Tibial nerve (tissue), 4 donors: ENCODE data around the gene METTL23. TPM values are rescaled to one million over a fixed set of nuclear protein-coding genes. Genes with fewer than 3 reads are reported as not detected.
"Not testable (repeated sequence)": the region's sequence is repeated elsewhere in the genome, so short reads cannot be mapped to it uniquely, and the experiment has no call there.

Experiments
- DNase-seq, 2 donors: peaks; one replicate each; pipeline ENCODE4 v3.0.0-alpha.2; 2019; ENCODE audit warnings: low spot score in 2 of 2
- H3K27ac ChIP-seq, 4 donors: fragments of 200-600 bp; sonication (generic) in 3 of 4; one replicate each; pipeline ENCODE4 v1.5.1; 2017 to 2019; ENCODE audit warnings: mild to moderate bottlenecking in 1 of 4
- H3K27me3 ChIP-seq, 2 donors: fragments of 200-600 bp; sonication (generic) in 1 of 2; one replicate each; pipeline versions ENCODE4 v1.5.1 to v1.6.0; 2017 to 2019
- H3K36me3 ChIP-seq, 3 donors: fragments of 200-600 bp; sonication (generic); one replicate each; pipeline ENCODE4 v1.5.1; 2018 to 2019
- H3K4me1 ChIP-seq, 4 donors: fragments of 200-600 bp; sonication (generic) in 3 of 4; one replicate each; pipeline ENCODE4 v1.5.1; 2017 to 2019
- H3K4me3 ChIP-seq, 4 donors: fragments of 200-600 bp; sonication (generic) in 3 of 4; one replicate each; pipeline ENCODE4 v1.5.1; 2017 to 2019; ENCODE audit warnings: mild to moderate bottlenecking in 1 of 4, moderate library complexity in 1 of 4
- H3K9me3 ChIP-seq, 4 donors: fragments of 200-600 bp; sonication (generic) in 3 of 4; one replicate each; pipeline ENCODE4 v1.5.1; 2017 to 2019
- CTCF ChIP-seq, 5 experiments: fragments of 200-600 bp in 3 of 5; fragments of 450-650 bp in 2 of 5; sonication (generic) in 3 of 5; IDR thresholded peaks; one replicate each; pipeline ENCODE4 v1.5.1; 2016 to 2019; ENCODE audit warnings: antibody characterized with exemption in 5 of 5, mild to moderate bottlenecking in 3 of 5, moderate library complexity in 2 of 5
- EP300 ChIP-seq, 2 donors: sonication (generic); formaldehyde crosslinking; IDR thresholded peaks; one replicate each; pipeline ENCODE4 v1.6.1; 2017; ENCODE audit warnings: antibody characterized with exemption in 2 of 2, mild to moderate bottlenecking in 1 of 2
- POLR2A ChIP-seq, 2 donors: fragments of 450-650 bp; IDR thresholded peaks; one replicate each; pipeline ENCODE4 v1.6.1; 2017; ENCODE audit warnings: antibody characterized with exemption in 2 of 2, mild to moderate bottlenecking in 2 of 2, moderate library complexity in 2 of 2
- WGBS, 2 donors: methylation state at CpG; one replicate each; pipeline ENCODE4 v1.1.5; 2018; 5-methylcytosine and 5-hydroxymethylcytosine counted together
- total RNA-seq, 4 donors: library from RNA; depleted of rRNA; stranded (reverse); fragments of >200 nt; gene quantifications; one replicate each; pipeline ENCODE4 v1.1.0, GENCODE V29; 2016

The METTL23 gene
- total RNA-seq, 4 donors from 2014 or later: 27.8 to 50.2 (median 30.8) TPM

DNA sequence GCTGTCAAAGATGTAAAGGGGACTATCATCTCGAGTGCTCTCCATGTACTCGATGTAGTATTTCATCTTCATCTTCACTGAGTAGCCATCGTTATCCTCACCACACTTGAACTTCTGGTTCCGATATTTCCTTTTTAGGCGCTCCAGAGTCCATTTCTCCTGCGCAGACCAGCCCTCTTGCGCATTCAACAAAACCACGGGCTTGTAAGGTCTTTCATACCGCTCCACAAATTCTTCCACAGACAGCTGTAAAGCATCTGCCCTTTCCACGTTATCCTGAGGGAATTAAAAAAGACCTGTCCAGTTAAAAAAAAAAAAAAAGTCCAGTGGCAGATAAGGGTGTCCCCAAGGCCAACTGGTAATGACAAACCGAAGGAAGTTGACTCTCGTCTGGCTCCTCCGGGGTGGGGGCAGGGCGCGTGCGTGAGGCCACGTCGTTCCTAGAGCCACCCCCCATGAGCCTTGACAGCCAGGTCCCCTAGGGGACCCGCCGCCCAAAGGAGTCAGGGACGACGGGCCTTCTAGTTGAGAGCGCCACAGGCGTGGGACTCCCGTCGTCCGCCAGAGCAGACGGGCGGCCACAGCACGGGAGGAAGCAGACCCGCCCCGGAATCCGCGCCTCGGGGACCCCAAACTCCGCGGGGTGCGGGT lies 934 bp upstream of the METTL23 start:
- Histone ChIP-seq H3K9me3 (no peaks in the 10 kb centered on the region), H3K4me1 (peaks cover 0 to 73% (median 34%) of the 10 kb centered on the region in 4 donors), H3K27me3 (no peaks in the 10 kb centered on the region), H3K36me3 (peaks cover 3 to 54% (median 15%) of the 10 kb centered on the region in 3 donors), H3K4me3 (peak overlapping the region; percentile 65 to 90 (median 86)), H3K27ac (peak overlapping the region; percentile 95 to 100 (median 99))
- no peak for TF ChIP-seq CTCF (IDR thresholded peaks at IDR 0.05)
- no peak for TF ChIP-seq EP300 (IDR thresholded peaks at IDR 0.05)
- TF ChIP-seq POLR2A (IDR thresholded peaks at IDR 0.05): no peak
- WGBS, 2 donors: 9 to 14% methylated on average over 18 to 28 of the region's 38 CpGs
- peak; percentile 54 to 57 for DNase-seq

DNA sequence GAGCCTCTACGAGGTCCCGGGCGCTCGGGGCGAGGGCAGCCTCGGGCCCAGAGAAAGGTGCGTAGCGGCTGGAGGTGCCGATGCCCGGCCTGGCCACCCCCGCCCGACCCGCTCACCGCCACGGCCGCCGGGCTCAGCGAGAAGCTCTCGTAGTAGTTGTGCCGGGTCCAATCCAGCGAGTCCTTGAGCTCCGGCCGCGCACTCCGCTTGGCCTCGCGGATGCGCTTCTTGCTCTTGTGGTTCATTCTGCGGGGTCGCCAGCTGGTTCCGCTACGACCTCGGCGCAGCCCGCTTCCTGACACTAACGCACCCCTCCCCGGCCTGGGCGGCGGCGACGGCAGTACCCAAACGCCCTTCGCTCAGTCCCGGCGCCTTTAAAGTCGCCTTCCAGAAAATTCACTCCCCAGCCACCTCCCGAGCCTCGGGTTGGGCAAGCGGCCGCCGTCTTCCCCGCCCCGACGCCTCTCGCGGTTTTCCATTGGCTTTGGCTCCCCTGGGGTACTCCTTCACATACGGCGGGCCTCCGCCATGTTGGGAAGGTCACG lies 336 bp upstream of the METTL23 start, which contains the start of gene JMJD6:
Gene JMJD6, minus strand, starts transcription at position 376 of the 545 bp plus-strand sequence. Its CDS starts 131 bp downstream, at position 245.
- 1% methylated on average over 30 to 42 of the region's 60 CpGs for WGBS, 2 donors
- H3K27me3 ChIP-seq: no peaks in the 10 kb centered on the region
- peaks cover 0 to 75% (median 34%) of the 10 kb centered on the region in 4 donors for H3K4me1 ChIP-seq
- no peaks in the 10 kb centered on the region for H3K9me3 ChIP-seq
- peak; percentile 92 for DNase-seq
- TF ChIP-seq POLR2A (IDR thresholded peaks at IDR 0.05): peak; percentile 72 to 92
- peak; percentile 71 to 98 for TF ChIP-seq EP300 (IDR thresholded peaks at IDR 0.05)
- TF ChIP-seq CTCF (IDR thresholded peaks at IDR 0.05): peak in 1 of 5 experiments; percentile 14
- peak within 1 kb of the TSS; percentile 65 to 90 (median 86) for H3K4me3 ChIP-seq
- peaks cover 3 to 53% (median 11%) of the 10 kb centered on the region in 3 donors for H3K36me3 ChIP-seq
- H3K27ac ChIP-seq: peak within 1 kb of the TSS; percentile 95 to 100 (median 99)

DNA sequence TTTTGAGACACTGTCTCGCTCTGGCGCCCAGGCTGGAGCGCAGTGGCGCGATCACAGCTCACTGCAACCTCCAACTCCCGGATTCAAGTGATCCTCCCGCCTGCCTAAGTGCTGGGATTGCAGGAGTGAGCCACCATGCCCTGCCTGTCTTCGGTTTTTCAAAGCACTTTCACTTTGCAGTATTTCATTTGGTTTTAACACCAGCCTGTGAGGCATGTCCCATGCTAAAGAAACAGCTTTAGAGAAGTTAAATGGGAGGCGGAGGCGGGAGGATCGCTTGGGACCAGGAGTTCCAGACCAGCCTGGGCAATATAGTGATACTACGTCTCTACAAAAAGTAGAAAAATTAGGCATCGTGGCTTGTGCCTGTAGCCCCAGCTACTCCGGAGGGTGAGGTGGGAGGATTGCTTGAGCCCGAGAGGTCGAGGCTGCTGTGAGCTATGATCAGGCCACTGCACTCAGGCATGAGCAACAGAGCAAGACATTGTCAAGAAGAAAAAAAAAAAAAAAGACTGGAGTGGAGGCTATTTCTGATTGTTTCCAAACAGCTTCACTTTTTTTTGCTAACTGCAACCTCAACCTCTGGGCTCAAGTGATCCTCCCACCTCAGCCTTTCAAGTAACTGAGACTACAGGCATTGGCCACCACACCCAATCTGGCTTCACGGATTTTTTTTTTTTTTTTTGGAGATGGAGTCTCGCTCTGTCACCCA lies 1.3 kb downstream of the METTL23 start:
- Histone ChIP-seq H3K27me3 (no peaks in the 10 kb centered on the region), H3K4me1 (peaks cover 0 to 82% (median 37%) of the 10 kb centered on the region in 4 donors), H3K27ac (peak overlapping the region; percentile 95 to 100 (median 99)), H3K36me3 (peaks cover 3 to 53% (median 3%) of the 10 kb centered on the region in 3 donors), H3K9me3 (no peaks in the 10 kb centered on the region), H3K4me3 (peak overlapping the region; percentile 65 to 90 (median 86))
- WGBS, 2 donors: 45 to 51% methylated on average over 18 of the region's 18 CpGs
- TF ChIP-seq EP300 (IDR thresholded peaks at IDR 0.05): no peak
- no peak for TF ChIP-seq POLR2A (IDR thresholded peaks at IDR 0.05)
- TF ChIP-seq CTCF (IDR thresholded peaks at IDR 0.05): no peak
- no peak for DNase-seq

- Histone ChIP-seq H3K4me1 (peaks cover 0 to 86% (median 43%) of the 10 kb centered on the region in 4 donors), H3K36me3 (peaks cover 0 to 65% (median 13%) of the 10 kb centered on the region in 3 donors)
- not testable (repeated sequence) for H3K27ac ChIP-seq, DNase-seq, H3K9me3 ChIP-seq, H3K4me3 ChIP-seq, H3K27me3 ChIP-seq
- 86 to 87% methylated on average over 13 of the region's 13 CpGs for WGBS, 2 donors
Measured at GRCh38 chr17:76731800-76732733, 5.4 kb downstream of the METTL23 start.
